Activated T-cell treated with anti-CD3 and anti-CD28 coated beads, Interleukin-2, amount 50 U/mL, for 24 hours (primary cell): ENCODE results near the gene ATP1A2.

Experiments
- DNase-seq: peaks from one replicate; pipeline ENCODE4 v3.0.0-alpha.2; 2020
- H3K27ac Mint-ChIP-seq: 2 replicates; pipeline ENCODE4 v1.8.0; 2020; ENCODE audit warnings: mild to moderate bottlenecking, mixed read lengths
- H3K27me3 Mint-ChIP-seq: 2 replicates; pipeline ENCODE4 v1.8.0; 2020; ENCODE audit warnings: mixed read lengths
- H3K36me3 Mint-ChIP-seq: 2 replicates; pipeline ENCODE4 v1.8.0; 2020; ENCODE audit warnings: low read depth, mixed read lengths
- H3K4me1 Mint-ChIP-seq: 2 replicates; pipeline ENCODE4 v1.8.0; 2020; ENCODE audit warnings: low read depth, mixed read lengths
- H3K4me3 Mint-ChIP-seq: 2 replicates; pipeline ENCODE4 v1.8.0; 2020; ENCODE audit warnings: mild to moderate bottlenecking, moderate library complexity, mixed read lengths
- H3K9me3 Mint-ChIP-seq: 2 replicates; pipeline ENCODE4 v1.8.0; 2020; ENCODE audit warnings: mixed read lengths

ATP1A2 gene

DNA sequence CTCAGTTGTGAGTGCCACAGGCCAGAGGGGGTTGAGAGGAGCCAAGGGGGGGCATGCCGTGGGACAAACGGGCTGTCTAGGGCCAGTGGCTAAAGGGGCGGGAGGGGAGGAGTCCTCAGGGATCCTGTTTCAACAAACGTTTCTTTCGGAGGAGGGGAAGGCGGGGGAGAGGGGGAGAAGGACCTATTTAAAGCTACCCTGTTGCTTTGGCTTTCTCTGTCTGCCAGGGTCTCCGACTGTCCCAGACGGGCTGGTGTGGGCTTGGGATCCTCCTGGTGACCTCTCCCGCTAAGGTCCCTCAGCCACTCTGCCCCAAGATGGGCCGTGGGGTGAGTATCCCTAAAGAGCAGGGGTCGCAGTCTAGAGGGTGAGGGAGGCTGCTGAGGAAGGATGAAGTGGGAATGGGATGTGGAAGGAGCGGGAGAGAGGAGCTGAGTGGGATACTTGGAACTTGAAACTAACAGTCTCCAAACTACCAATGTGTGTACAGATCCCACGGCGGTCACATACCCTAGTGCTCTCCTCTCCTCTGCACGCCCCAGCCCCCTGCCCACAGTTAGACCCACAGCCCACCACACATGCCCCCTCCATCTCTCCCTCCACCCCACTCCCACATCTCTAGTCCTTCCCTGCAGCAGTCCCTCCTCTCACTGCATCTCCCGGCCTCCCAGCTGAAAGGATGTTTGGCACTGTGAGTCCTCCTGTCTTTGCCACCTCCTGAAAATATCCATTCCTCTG is at the start of gene ATP1A2:
ATP1A2 (plus strand) TSS at position 215 of the 738 bp plus-strand sequence; CDS start at position 318, 103 bp downstream.
- Mint-ChIP-seq H3K4me1 (no peaks in the 10 kb centered on the region), H3K27ac (no peak within 1 kb of the TSS), H3K4me3 (no peak within 1 kb of the TSS), H3K9me3 (no peaks in the 10 kb centered on the region), H3K36me3 (no peaks in the 10 kb centered on the region), H3K27me3 (peaks cover 22% of the 10 kb centered on the region)
- no peak for DNase-seq

DNA sequence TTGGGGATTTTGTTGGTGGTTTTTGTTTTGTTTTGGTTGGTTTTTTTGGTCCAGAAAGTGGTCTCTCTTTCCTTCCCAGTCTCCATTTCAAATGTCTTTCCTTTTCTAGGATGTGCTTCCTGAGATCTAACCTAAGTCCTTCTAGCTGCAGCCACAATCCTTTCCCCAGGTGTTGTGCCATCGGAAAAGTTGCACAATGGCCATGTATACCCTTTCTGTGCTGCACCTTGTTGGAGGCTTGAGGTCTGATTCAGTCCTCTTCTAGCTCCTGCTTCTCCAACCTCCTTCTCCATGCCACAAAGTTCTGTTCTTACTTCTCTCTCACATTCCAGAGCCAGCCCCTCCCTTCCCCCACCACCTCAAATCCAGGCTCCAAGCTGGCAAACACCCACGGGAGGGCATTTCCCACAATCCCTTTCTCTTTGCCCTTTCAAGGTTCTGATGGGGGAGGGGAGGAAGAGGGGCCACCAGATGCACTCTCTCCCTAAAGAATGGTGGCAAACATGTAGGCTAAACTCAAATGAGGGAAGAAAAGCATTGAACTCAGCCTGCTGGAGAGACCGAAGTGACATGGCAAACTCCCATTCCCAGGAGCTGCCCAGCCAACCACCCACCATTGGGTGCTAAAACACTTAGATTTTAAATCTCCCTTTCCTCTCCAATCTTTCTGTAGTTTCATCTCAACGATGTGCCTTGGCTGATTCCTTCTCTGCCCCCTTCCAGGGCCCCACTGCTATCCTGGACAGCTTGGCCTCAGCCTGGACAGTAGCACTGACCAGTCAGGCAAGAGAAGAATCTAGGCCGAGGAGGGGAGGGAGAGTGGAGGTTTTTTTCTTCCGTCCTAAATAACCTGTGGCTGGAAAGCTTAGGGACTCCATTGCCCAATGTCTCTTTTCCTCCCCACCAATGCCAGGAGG is 48.5 kb upstream of the ATP1A2 start:
- Mint-ChIP-seq H3K27ac (no peak overlapping the region), H3K9me3 (no peaks in the 10 kb centered on the region)

DNA sequence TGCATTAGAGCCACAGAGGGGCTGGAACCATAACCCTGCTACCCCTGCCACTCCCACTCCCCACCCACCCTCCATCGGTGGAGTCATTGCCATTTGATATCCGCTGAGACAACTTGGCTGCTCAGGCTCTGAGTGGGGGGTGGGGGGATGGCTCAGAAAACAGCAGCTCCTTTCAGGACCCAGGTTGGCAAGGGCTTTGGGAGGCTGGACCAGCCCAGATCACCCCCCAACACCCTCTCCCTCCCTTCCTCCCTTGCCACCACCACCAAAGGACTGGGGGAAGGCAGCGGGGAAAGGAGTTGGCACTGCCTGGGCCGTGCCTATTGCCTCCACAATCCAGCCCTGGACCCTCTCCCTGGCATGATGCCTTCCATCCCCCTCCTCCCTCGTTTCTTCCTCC is 47.3 kb upstream of the ATP1A2 start:
- H3K27me3 Mint-ChIP-seq = peaks cover 40% of the 10 kb centered on the region
- H3K4me3 Mint-ChIP-seq = no peak overlapping the region
- H3K9me3 Mint-ChIP-seq = no peaks in the 10 kb centered on the region
- H3K4me1 Mint-ChIP-seq = peaks cover 15% of the 10 kb centered on the region
- DNase-seq = no peak
- H3K27ac Mint-ChIP-seq = no peak overlapping the region
- no peaks in the 10 kb centered on the region for H3K36me3 Mint-ChIP-seq

More for the DNA sequence above, 48.5 kb upstream of the ATP1A2 start:
- peaks cover 14% of the 10 kb centered on the region for H3K4me1 Mint-ChIP-seq
- H3K36me3 Mint-ChIP-seq = no peaks in the 10 kb centered on the region
- DNase-seq = no peak
- H3K4me3 Mint-ChIP-seq = no peak overlapping the region
- H3K27me3 Mint-ChIP-seq = peaks cover 32% of the 10 kb centered on the region

DNA sequence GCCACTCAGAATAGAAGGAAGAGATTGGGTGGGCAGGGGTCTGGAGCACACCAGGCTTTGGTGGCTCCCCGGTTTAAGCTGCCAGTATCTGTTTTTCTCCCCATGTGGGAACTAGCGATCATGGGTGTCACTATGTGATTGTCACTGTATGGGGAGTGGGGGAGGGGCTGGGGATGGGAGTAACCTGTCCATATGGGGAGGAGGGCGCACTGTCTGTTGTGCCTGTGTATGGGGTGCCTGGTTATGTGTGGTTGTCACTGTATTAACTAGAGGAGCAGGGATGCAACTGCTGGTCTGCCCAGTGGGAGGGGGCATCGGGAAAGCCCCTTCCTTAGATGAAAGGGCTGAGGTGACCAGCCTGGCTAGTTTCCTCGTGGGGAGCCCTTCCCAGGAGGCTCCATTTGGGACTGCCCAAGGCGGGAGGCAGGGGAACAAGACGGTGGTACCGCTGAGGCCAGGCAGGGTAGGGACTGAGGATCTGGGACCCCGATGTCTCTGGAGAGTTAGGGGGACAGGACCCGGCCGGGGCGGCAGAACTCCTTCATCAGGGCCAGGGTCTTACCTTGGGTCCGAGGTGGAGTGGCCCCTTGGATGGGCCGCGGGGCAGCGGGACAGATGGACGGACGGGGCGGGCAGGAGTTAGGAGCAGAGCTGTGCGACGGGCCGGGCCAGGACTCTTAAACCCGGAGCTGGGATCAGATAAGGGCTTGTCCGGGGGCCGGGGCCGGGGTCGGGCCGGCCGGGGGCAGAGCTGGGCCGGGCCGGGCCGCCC is 45.9 kb upstream of the ATP1A2 start, which contains the start of gene KCNJ10:
KCNJ10 (minus strand) TSS at position 701 of the 772 bp plus-strand sequence. CDS start 27,628 bp downstream, outside the sequence.
- H3K9me3 Mint-ChIP-seq = no peaks in the 10 kb centered on the region
- H3K27me3 Mint-ChIP-seq = peaks cover 48% of the 10 kb centered on the region
- H3K36me3 Mint-ChIP-seq = no peaks in the 10 kb centered on the region
- no peak within 1 kb of the TSS for H3K27ac Mint-ChIP-seq
- H3K4me1 Mint-ChIP-seq = peaks cover 15% of the 10 kb centered on the region
- no peak for DNase-seq
- H3K4me3 Mint-ChIP-seq = peak within 1 kb of the TSS; percentile 81

DNA sequence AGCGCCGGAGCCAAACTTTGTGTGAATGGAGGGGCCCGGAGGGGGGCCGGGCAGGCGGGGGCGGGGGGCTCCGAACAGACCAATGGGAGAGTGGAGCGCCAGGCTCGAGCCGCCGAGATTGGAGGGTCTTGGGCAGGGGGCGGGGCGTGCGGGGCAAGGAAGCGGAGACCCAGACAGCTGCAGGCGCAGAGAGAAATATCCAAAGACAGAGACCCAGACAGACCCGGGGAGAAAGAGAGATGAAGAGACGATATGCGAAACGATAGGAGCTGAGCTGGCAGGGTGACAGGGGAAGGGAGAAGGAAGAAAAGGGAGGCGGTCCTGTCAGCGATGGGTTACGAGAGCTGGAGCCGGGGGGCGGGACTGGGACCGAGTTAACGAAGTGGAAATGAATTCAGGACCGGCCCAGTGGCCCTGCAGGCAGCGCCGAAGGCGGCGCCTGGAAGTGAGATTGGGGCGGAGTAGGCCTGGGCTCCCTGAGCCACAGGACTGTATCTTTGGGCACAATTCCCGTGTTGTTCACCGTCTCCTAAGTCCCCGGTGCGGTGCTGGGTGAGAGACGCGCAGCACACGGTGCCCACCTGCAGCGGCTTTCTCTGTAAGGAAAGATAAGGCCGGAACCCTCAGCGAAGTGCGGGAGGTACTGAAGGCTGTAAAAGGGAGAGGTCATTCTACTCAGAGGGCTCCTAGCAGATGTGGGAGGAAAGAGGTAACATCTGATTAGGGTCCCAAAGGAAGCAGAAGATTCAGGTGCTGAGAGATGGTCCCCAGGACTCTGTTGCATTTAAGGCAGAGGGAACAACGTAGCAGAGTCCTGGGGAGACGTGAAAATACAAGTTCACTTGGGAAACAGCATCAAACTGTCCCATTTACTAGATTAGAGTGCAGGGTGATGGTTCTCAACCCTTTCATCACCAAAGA is 45.1 kb upstream of the ATP1A2 start:
- H3K27ac Mint-ChIP-seq = no peak overlapping the region
- H3K9me3 Mint-ChIP-seq = no peaks in the 10 kb centered on the region
- H3K27me3 Mint-ChIP-seq = peaks cover 57% of the 10 kb centered on the region
- no peaks in the 10 kb centered on the region for H3K36me3 Mint-ChIP-seq
- peak overlapping the region; percentile 81 for H3K4me3 Mint-ChIP-seq
- peaks cover 15% of the 10 kb centered on the region for H3K4me1 Mint-ChIP-seq
- DNase-seq = peak; percentile 78

DNA sequence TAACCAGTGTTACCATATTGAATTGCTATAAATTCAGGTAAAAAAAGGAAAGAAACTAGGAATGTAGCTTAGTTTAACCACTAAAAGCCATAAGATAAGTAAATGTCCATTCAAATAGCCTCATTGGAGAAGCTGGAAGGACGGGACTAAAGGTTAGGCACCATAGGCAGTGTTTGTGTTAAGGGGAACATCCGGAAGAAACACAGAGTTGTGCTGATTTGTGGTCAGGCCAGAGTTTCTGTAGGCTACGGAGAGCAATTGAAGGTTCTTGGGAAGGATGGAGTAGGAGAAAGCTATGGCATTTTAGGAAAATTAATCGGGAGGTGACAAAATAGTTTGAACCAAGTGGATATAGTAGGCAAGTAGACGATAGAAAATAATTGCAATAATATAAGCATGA is 44.3 kb upstream of the ATP1A2 start:
- Mint-ChIP-seq H3K27me3 (peaks cover 64% of the 10 kb centered on the region), H3K27ac (no peak overlapping the region), H3K36me3 (no peaks in the 10 kb centered on the region), H3K4me3 (no peak overlapping the region), H3K4me1 (peaks cover 15% of the 10 kb centered on the region), H3K9me3 (no peaks in the 10 kb centered on the region)
- DNase-seq = no peak

DNA sequence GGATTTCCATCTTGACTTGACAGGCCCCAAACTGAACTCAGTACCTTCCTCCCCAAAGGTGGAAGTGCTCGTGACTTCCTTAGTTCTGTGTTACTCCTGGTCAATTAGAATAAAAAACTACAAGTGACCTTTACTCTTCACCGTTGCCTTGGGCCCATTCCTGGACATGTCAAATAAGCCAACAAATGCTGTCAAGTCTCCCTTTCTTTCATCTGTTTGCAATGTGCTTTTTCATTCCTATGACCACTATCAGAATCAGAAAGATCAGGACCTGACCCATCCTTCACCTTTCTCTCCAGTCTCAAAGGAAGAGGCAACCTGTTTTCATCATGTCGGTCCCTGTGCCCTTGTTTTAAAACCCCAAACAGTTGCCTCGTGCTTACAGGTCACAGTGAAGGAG is 40.7 kb upstream of the ATP1A2 start:
- H3K27me3 Mint-ChIP-seq = peaks cover 75% of the 10 kb centered on the region

DNA sequence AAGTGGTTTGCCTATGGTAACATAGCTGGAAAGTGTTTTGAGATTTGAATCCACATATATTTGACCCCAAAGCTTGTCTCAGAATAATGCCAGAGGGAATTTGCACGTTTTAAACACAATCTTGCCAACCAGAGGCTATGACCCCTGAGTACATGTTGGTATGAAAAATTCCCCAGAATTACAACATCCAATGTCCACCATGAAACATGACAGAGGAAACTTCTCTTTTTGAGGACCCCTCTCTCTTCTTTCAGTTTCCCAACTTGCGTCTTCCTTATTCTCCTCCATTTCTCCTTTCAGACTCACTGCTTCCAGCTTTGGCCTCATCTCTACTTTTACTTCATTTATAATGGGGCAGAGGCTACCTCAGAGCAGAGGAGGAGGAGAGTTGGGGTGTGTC is 39.7 kb upstream of the ATP1A2 start:
- Mint-ChIP-seq H3K27me3 (peaks cover 78% of the 10 kb centered on the region), H3K9me3 (no peaks in the 10 kb centered on the region)

More for the DNA sequence above, 40.7 kb upstream of the ATP1A2 start:
- Mint-ChIP-seq H3K36me3 (no peaks in the 10 kb centered on the region), H3K9me3 (no peaks in the 10 kb centered on the region), H3K4me1 (peaks cover 13% of the 10 kb centered on the region), H3K4me3 (no peak overlapping the region), H3K27ac (no peak overlapping the region)
- no peak for DNase-seq

DNA sequence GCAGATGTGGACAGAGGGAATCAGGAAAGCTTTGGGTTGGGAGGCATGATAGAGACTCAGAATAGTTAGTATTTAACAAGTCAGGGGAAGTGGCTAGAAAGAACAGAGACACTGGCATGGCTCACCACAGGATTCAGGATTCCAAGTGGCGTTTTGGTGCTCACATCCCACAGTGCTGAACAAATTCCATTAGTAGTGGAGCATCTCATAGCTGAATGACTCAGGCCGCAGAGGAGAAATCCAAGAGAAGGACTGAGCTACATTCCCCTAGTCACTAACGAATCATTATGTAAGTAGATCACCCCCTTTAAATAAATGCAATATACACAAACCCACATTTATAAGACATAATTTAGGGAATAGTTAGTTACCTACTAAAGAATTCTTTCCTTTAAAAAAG is 39.3 kb upstream of the ATP1A2 start:
- Mint-ChIP-seq H3K27ac (no peak overlapping the region), H3K9me3 (no peaks in the 10 kb centered on the region), H3K4me3 (no peak overlapping the region), H3K27me3 (peaks cover 81% of the 10 kb centered on the region), H3K36me3 (no peaks in the 10 kb centered on the region), H3K4me1 (peaks cover 21% of the 10 kb centered on the region)
- no peak for DNase-seq

More for the DNA sequence above, 39.7 kb upstream of the ATP1A2 start:
- no peak overlapping the region for H3K27ac Mint-ChIP-seq
- H3K4me1 Mint-ChIP-seq = peaks cover 16% of the 10 kb centered on the region
- DNase-seq = no peak
- H3K4me3 Mint-ChIP-seq = no peak overlapping the region
- no peaks in the 10 kb centered on the region for H3K36me3 Mint-ChIP-seq

DNA sequence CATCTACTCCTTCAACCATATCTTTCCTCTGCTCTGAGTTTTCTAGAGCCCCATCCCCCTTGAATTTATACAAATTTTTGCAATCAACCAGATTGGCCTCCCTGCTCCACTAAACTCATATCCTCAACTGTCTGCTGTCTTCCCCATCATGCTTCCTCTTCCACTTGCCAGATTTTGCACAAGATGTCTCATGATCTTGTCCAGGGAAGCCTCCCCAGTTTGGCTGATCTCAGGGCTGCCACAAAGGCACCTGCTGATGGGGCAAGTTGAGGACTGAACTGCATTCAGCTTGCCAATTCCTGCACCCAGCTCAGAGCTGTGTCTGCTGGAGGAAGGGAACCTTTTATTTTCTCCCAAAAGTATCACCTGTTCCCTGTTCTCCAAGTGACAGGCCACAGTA is 38.1 kb upstream of the ATP1A2 start:
- peaks cover 84% of the 10 kb centered on the region for H3K27me3 Mint-ChIP-seq
- H3K36me3 Mint-ChIP-seq = no peaks in the 10 kb centered on the region
- no peak overlapping the region for H3K4me3 Mint-ChIP-seq
- no peaks in the 10 kb centered on the region for H3K9me3 Mint-ChIP-seq
- peaks cover 15% of the 10 kb centered on the region for H3K4me1 Mint-ChIP-seq
- no peak for DNase-seq
- H3K27ac Mint-ChIP-seq = no peak overlapping the region

DNA sequence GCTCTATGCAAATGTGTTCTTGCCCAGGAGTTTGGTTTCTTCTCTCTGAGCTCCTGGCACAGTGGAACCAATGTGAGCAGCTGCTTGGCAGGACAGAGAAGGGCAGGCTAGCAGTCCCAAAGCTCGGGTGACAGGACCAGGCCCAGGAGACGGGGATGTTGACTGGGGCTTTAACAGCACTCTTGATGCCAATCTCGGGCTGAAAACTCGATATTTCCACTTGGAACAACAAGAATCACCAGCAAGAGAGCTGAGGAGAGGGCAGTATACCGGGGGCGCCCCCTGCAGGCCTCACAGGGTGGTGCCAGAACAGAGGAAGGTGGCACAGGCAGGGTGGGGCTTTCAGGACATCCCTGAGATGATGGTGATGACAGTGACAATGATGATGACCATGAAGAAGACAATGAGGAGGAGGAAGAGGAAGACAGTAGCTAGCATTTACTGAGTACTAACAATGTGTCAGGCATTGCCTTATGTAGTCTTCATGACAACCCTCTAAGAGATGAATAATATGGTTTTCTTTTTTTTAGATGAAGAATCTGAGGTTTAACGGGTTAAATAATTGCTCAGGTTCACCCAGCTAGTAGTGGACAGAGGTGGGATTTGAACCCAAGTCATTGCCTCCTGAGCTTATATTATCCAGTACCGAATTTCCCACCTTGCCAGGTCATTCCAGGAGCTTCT is 36.9 kb upstream of the ATP1A2 start:
- no peak overlapping the region for H3K27ac Mint-ChIP-seq

DNA sequence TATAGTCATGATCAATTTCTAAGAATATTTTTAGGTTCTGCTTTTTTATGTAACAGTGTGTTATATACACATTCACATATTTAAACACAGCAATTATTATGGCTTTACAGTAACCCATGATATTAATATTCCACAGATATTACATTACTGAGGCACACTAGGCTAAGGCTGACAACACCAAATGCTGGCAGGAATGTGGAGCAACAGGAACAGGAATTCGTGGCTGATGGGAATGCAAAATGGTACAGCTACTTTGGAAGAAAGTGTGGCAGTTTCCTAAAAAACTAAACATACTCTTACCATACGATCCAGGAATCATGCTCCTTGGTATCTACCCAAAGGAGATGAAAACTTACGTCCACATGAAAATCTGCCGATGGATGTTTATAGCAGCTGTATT is 36.1 kb upstream of the ATP1A2 start:
- Mint-ChIP-seq H3K4me1 (peaks cover 21% of the 10 kb centered on the region), H3K4me3 (no peak overlapping the region), H3K36me3 (peaks cover 3% of the 10 kb centered on the region), H3K27ac (no peak overlapping the region), H3K9me3 (no peaks in the 10 kb centered on the region), H3K27me3 (peaks cover 78% of the 10 kb centered on the region)
- DNase-seq = no peak

More for the DNA sequence above, 36.9 kb upstream of the ATP1A2 start:
- no peak overlapping the region for H3K4me3 Mint-ChIP-seq
- peak; percentile 75 for DNase-seq
- peaks cover 80% of the 10 kb centered on the region for H3K27me3 Mint-ChIP-seq
- H3K36me3 Mint-ChIP-seq = no peaks in the 10 kb centered on the region
- no peaks in the 10 kb centered on the region for H3K9me3 Mint-ChIP-seq
- H3K4me1 Mint-ChIP-seq = peaks cover 15% of the 10 kb centered on the region
